GM23338 (cell line): ENCODE data around the gene DHRS13.

ENCODE experiments used
- CTCF ChIP-seq, 2 experiments: fragments of 200-600 bp in 1 of 2; sonication (generic) in 1 of 2; conservative IDR thresholded peaks; 2 replicates each; pipeline versions ENCODE4 v1.5.1 to v1.6.1; 2016 to 2017; ENCODE audit warnings: antibody characterized with exemption in 2 of 2, low read depth in 2 of 2, mild to moderate bottlenecking in 2 of 2, moderate library complexity in 1 of 2
- EZH2phosphoT487 ChIP-seq: fragments of 200-600 bp; sonication (generic); IDR thresholded peaks from one replicate; pipeline ENCODE4 v1.8.1; 2018; ENCODE audit warnings: antibody characterized with exemption; ENCODE audit not compliant: unreplicated experiment
- POLR2AphosphoS5 ChIP-seq: IDR thresholded peaks from 2 replicates; pipeline ENCODE4 v1.6.1; 2016; ENCODE audit warnings: antibody characterized with exemption, low read depth
- TF ChIP-seq, protein P1 (sequence below): IDR thresholded peaks from 2 replicates; pipeline ENCODE4 v1.6.1; 2016; ENCODE audit warnings: antibody characterized with exemption

- TF ChIP-seq CTCF (conservative IDR thresholded peaks at IDR 0.05; ENCODE audit: low read depth in 2 of 2) (no peak), POLR2AphosphoS5 (no peak), EZH2phosphoT487 (no peak)
- TF ChIP-seq, protein P1, sequence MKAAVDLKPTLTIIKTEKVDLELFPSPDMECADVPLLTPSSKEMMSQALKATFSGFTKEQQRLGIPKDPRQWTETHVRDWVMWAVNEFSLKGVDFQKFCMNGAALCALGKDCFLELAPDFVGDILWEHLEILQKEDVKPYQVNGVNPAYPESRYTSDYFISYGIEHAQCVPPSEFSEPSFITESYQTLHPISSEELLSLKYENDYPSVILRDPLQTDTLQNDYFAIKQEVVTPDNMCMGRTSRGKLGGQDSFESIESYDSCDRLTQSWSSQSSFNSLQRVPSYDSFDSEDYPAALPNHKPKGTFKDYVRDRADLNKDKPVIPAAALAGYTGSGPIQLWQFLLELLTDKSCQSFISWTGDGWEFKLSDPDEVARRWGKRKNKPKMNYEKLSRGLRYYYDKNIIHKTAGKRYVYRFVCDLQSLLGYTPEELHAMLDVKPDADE: no peak
These were observed 23.1 kb upstream of the DHRS13 start for GRCh38 chr17:28925912-28926365.
